ENCODE data around the gene MPC1. TPM values are rescaled to one million over a fixed set of nuclear protein-coding genes. Genes with fewer than 3 reads are reported as not detected.

The MPC1 gene
- total RNA-seq, result 18.3 and 24.6 TPM in 2 replicates

GRCh38 chr6:166382933-166383801 lies at the start of gene MPC1:
TSS of gene MPC1 (minus strand) at chr6:166382940. CDS start at chr6:166382876, 64 bp downstream.

DNA sequence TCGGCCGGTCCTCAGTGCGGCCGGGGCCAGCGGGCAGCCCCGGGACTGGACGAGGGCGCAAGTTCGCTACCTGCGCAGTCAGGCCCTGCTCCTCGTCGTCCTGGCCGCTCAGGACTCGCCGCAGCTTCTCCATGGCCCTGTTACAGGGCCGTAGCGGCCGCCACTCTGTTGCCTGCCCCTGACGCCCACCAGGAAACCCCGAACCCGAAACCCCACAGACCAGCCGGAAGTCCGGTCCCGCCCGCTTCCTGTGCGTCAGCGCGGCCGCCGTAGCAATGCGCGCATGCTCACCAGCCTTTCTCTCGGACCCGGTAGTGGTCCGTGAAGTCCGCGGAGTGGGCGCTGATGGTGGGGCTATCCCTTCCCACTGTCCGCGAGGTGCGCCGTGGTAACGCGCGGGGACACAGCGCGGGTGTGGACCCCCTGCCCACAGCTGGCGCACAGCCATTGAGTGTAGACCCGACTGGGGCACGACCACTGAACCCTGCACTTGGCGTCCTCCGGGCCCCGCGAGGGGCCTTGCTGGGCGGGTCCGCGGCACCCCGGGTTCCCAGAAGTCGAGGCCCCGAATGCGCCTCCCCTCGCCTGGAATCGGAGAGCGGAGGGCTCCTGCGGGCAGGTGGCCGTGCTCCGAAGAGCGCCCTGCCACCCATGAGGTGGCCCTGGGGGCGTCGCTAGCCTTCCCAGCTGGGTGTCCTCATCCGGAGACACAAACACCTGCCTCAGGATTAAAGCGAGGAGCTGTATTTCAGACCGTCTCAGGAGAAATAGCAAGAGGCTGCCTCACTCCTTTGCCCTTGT lies 40.2 kb downstream of the MPC1 start, which contains the start of gene SFT2D1:
SFT2D1 (minus strand) TSS at position 197 of the 801 bp plus-strand sequence; CDS start at position 133, 64 bp downstream.

Other genes with a start within 250 kb of the MPC1 start
- not detected in 2 replicates for gene TBXT, start 215.1 kb downstream of the MPC1 start, total RNA-seq
- not detected in 2 replicates for gene PRR18, start 74.5 kb downstream of the MPC1 start, total RNA-seq
- gene SFT2D1, start 40.4 kb downstream of the MPC1 start, total RNA-seq, result 46.6 and 47.2 TPM in 2 replicates
- gene RAMACL, start 203.7 kb upstream of the MPC1 start, total RNA-seq, result 0.74 and 2.1 TPM in 2 replicates
- 55.8 and 69.4 TPM in 2 replicates for gene RPS6KA2, start 244.3 kb upstream of the MPC1 start, total RNA-seq